Erythroblast (primary cell): ENCODE data around the gene MAP2K6.

ENCODE experiments used
- GATA1 ChIP-seq: IDR thresholded peaks from 2 replicates; pipeline ENCODE4 v1.6.1; 2011; ENCODE audit warnings: low read depth, mild to moderate bottlenecking, control low read depth, low read length, moderate library complexity
- POLR2A ChIP-seq: IDR thresholded peaks from 2 replicates; pipeline ENCODE4 v1.6.1; 2011; ENCODE audit warnings: mild to moderate bottlenecking, low read length

DNA sequence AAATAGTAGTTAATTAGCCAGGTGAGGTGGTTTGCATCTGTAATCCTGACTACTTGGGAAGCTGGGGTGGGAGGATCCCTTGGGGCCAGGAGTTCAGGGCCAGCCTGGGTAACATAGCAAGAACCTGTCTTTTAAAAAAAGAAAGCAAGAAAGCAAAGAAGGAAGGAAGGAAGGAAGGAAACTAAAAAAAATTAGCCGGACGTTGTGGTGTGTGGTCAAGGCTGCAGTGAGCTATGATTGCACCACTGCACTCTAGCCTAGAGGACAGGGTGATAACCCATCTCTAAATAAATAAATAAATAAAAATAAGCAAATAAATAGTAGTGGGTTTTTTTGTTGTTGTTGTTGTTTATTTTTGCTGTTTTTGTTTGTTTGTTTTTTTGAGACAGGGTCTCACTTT is 39.3 kb upstream of the MAP2K6 start:
- TF ChIP-seq POLR2A: no peak
- no peak for TF ChIP-seq GATA1
